Measurements from ENCODE around the gene TSBP1. TPM values are rescaled to one million over a fixed set of nuclear protein-coding genes. Genes with fewer than 3 reads are reported as not detected.

Gene TSBP1
- total RNA-seq, 1 experiment from 2014 or later: not detected

DNA sequence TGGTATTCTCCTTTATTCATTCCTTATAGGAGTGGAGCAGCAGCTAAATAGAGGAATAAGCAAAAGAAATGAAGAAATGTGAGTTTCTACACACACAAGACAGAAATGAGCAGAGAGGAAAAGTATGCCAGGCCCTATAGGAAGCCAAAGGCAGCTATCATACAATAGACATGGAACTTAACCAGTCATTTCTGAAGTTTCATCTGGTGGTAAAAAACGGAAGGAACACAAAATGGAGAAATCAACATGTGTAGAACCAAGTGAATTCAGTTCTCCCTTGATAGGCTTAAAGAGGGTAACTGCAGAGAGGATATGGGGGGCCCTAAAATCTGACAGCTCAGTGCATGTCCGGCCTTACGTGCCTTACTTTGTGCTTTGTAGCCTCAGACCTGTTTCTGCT, 44.6 kb downstream of the TSBP1 start:
- no peak overlapping the region for H3K4me3 ChIP-seq (ENCODE audit: low read depth, low read length, poor library complexity, severe bottlenecking)
- intact Hi-C loops (cut with micrococcal nuclease; ENCODE audit: unreplicated experiment): no loop called here
- DNase-seq (ENCODE audit: low spot score): no peak
- no peaks in the 10 kb centered on the region for H3K9me3 ChIP-seq (ENCODE audit: low read depth, low read length, poor library complexity, severe bottlenecking)
- TF ChIP-seq, protein P1, sequence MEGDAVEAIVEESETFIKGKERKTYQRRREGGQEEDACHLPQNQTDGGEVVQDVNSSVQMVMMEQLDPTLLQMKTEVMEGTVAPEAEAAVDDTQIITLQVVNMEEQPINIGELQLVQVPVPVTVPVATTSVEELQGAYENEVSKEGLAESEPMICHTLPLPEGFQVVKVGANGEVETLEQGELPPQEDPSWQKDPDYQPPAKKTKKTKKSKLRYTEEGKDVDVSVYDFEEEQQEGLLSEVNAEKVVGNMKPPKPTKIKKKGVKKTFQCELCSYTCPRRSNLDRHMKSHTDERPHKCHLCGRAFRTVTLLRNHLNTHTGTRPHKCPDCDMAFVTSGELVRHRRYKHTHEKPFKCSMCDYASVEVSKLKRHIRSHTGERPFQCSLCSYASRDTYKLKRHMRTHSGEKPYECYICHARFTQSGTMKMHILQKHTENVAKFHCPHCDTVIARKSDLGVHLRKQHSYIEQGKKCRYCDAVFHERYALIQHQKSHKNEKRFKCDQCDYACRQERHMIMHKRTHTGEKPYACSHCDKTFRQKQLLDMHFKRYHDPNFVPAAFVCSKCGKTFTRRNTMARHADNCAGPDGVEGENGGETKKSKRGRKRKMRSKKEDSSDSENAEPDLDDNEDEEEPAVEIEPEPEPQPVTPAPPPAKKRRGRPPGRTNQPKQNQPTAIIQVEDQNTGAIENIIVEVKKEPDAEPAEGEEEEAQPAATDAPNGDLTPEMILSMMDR (conservative IDR thresholded peaks at IDR 0.05; ENCODE audit: low read depth, low read length): no peak
- no peak for TF ChIP-seq EZH2 (IDR thresholded peaks at IDR 0.05; ENCODE audit: borderline replicate concordance, low read depth, low read length, poor library complexity, severe bottlenecking)
- no peak overlapping the region for H3K27ac ChIP-seq (ENCODE audit: low read depth, low read length, poor library complexity, severe bottlenecking)
- ChIA-PET CTCF (no interaction called here), POLR2A (ENCODE audit: low non-redundant PET) (interaction anchor here (0.5 kb wide), 1 partner anchor 31 kb away, joined by 5 read pairs; no protein-coding TSS in a partner anchor)
- peaks cover 5% of the 10 kb centered on the region for H3K4me1 ChIP-seq (ENCODE audit: insufficient read depth, low read length, poor library complexity, severe bottlenecking)
- H3K27me3 ChIP-seq (replicated peaks; ENCODE audit: insufficient read depth, low read depth, low read length, poor library complexity): no peaks in the 10 kb centered on the region
- H3K36me3 ChIP-seq (ENCODE audit: insufficient read depth, low read length, poor library complexity, severe bottlenecking): no peaks in the 10 kb centered on the region
- no TSS peak for BruUV-seq (replicated peaks)

DNA sequence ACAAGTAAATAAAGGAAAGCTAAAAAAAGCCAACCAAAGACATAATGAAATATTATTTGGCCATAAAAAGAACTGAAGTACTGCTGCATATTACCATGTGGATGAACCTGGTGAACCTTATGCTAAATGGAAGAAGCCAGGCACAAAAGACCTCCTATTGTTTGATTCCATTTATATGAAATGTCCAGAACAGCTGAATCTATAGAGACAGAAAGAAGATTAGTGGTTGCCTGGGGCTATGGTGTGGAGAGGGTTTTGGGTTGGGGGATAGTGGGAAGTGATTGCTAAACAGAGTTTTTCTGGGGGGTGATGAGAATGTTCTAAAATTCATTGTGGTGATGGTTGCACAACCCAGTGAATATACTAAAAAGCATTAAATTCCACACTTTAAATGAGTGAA, 53.2 kb downstream of the TSBP1 start:
- DNase-seq (ENCODE audit: low spot score): no peak
- BruUV-seq (replicated peaks): no TSS peak
- Histone ChIP-seq H3K27ac (ENCODE audit: low read depth, low read length, poor library complexity, severe bottlenecking) (no peak overlapping the region), H3K27me3 (replicated peaks; ENCODE audit: insufficient read depth, low read depth, low read length, poor library complexity) (no peaks in the 10 kb centered on the region), H3K36me3 (ENCODE audit: insufficient read depth, low read length, poor library complexity, severe bottlenecking) (no peaks in the 10 kb centered on the region), H3K4me1 (ENCODE audit: insufficient read depth, low read length, poor library complexity, severe bottlenecking) (no peaks in the 10 kb centered on the region), H3K9me3 (ENCODE audit: low read depth, low read length, poor library complexity, severe bottlenecking) (no peaks in the 10 kb centered on the region), H3K4me3 (ENCODE audit: low read depth, low read length, poor library complexity, severe bottlenecking) (no peak overlapping the region)
- TF ChIP-seq, protein P1 (conservative IDR thresholded peaks at IDR 0.05; ENCODE audit: low read depth, low read length): no peak
- TF ChIP-seq EZH2 (IDR thresholded peaks at IDR 0.05; ENCODE audit: borderline replicate concordance, low read depth, low read length, poor library complexity, severe bottlenecking): no peak
- ChIA-PET POLR2A (ENCODE audit: low non-redundant PET) (no interaction called here), CTCF (no interaction called here)
- intact Hi-C loops (cut with micrococcal nuclease; ENCODE audit: unreplicated experiment): no loop called here

DNA sequence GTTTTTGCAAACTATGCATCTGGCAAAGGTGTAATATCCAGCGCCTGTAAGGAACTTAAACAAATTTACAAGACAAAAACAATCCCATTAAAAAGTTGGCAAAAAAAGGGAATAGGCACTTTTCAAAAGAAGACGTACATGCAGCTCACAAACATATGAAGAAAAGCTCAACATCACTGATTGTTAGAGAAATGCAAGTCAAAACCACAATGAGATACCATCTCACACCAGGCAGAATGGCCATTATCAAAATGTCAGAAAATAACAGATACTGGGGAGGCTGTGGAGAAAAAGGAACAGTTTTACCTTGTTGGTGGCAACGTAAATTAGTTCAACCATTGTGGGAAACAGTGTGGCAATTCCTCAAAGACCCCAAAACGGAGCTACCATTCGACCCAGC, 54.2 kb downstream of the TSBP1 start:
- intact Hi-C loops (cut with micrococcal nuclease; ENCODE audit: unreplicated experiment): no loop called here
- TF ChIP-seq, protein P1 (conservative IDR thresholded peaks at IDR 0.05; ENCODE audit: low read depth, low read length): no peak
- TF ChIP-seq EZH2 (IDR thresholded peaks at IDR 0.05; ENCODE audit: borderline replicate concordance, low read depth, low read length, poor library complexity, severe bottlenecking): no peak
- Histone ChIP-seq H3K4me1 (ENCODE audit: insufficient read depth, low read length, poor library complexity, severe bottlenecking) (no peaks in the 10 kb centered on the region), H3K9me3 (ENCODE audit: low read depth, low read length, poor library complexity, severe bottlenecking) (no peaks in the 10 kb centered on the region), H3K27ac (ENCODE audit: low read depth, low read length, poor library complexity, severe bottlenecking) (no peak overlapping the region), H3K36me3 (ENCODE audit: insufficient read depth, low read length, poor library complexity, severe bottlenecking) (no peaks in the 10 kb centered on the region), H3K4me3 (ENCODE audit: low read depth, low read length, poor library complexity, severe bottlenecking) (no peak overlapping the region), H3K27me3 (replicated peaks; ENCODE audit: insufficient read depth, low read depth, low read length, poor library complexity) (no peaks in the 10 kb centered on the region)
- ChIA-PET POLR2A (ENCODE audit: low non-redundant PET) (no interaction called here), CTCF (no interaction called here)
- DNase-seq (ENCODE audit: low spot score): no peak
- no TSS peak for BruUV-seq (replicated peaks)

All from A673 (cell line).